Measurements from ENCODE around the gene GABRP. TPM values are rescaled to one million over a fixed set of nuclear protein-coding genes. Genes with fewer than 3 reads are reported as not detected.

Gene GABRP
- polyA plus RNA-seq, 2 of the 4 experiments (the other 2 are of a cell fraction) = not detected

DNA sequence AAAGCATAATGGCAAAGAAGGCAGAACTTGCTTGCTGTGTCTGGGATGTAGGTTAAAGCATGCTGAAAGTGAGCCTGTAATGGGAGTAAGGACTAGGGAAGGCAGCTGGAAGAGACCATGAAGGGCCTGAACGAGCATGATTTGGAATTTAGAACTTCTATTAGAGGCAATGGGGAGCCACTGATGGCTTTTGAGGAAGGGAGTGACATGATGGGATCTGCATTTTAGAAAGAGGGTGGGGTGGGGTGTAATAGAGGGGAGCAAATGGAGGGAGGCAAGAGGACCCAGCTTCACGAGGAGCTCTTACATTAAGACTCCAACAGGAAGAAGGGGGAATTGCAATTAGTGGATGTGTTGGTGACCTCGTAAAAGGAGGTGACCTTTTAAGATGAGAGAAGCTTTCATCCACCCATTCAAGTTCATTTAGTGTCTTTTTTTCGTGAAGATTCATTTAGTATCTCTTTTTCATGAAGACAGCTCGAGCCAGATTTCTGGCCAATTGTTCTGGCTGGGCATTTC lies 13.6 kb upstream of the GABRP start:
- 37% methylated on average over 5 of the region's 5 CpGs for WGBS (ENCODE audit: missing lambda C conversion rate)
- DNase-seq (ENCODE audit: low read depth in 1 of 2, low spot score in 1 of 2) (no peak), ATAC-seq (0 out of 6 replicates have a peak, but pooled peaks of 1 of the 2 experiments have one; percentile 42), FAIRE-seq (no peak)
- TF ChIP-seq CHD2 (IDR thresholded peaks at IDR 0.05; ENCODE audit: low read length, partially characterized antibody) (no peak), RNF2 (IDR thresholded peaks at IDR 0.05; ENCODE audit: borderline replicate concordance, low read depth) (no peak), SREBF2 (IDR thresholded peaks at IDR 0.05) (no peak)
- no peaks in the 10 kb centered on the region for H3K9me3 ChIP-seq
- H3K4me3 ChIP-seq = no peak overlapping the region
- no peak overlapping the region for H3K27ac ChIP-seq
- CTCF ChIA-PET = interaction anchor here (0.9 to 2.6 kb wide), 6 partner anchors 21 to 138 kb away, joined by 3 to 23 read pairs (median 6); no protein-coding TSS in a partner anchor
- H3K4me2 ChIP-seq = no peak overlapping the region
- H3K4me1 ChIP-seq = no peaks in the 10 kb centered on the region
- POLR2A ChIA-PET = no interaction called here

DNA sequence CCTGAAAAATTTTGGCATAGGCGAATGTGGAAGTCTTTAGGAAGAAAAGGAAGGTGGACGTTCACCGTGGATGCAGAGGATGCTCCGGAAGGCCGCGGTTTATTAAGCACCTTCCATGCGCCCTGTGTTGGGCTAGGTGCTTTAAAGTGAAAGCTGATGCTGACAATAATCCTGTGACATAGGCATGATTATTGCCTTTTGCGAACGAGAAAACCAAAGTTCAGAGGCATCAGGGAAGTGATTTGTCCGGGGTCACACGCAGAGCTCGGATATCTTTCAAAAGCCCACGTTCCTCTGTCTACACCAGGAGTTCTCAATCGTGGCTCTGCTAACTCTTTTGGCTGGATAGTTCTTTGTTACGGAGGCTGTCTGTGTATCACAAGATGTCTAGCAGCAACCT lies 12.0 kb upstream of the GABRP start:
- FAIRE-seq (no peak), ATAC-seq (no peak), DNase-seq (ENCODE audit: low read depth in 1 of 2, low spot score in 1 of 2) (no peak)
- ChIA-PET POLR2A (no interaction called here), CTCF (interaction anchor here (0.9 to 2.6 kb wide), 4 partner anchors 10 to 29 kb away, joined by 3 to 8 read pairs (median 3); no protein-coding TSS in a partner anchor)
- Histone ChIP-seq H3K4me3 (no peak overlapping the region), H3K4me2 (no peak overlapping the region), H3K27ac (no peak overlapping the region), H3K4me1 (no peaks in the 10 kb centered on the region), H3K9me3 (no peaks in the 10 kb centered on the region)
- 72% methylated on average over 15 of the region's 15 CpGs for WGBS (ENCODE audit: missing lambda C conversion rate)
- TF ChIP-seq MAZ (IDR thresholded peaks at IDR 0.05; ENCODE audit: borderline replicate concordance, low read depth, low read length) (no peak), JUN (IDR thresholded peaks at IDR 0.05) (no peak), ZFP36 (IDR thresholded peaks at IDR 0.05; ENCODE audit: borderline replicate concordance, partially characterized antibody) (no peak), MYC (IDR thresholded peaks at IDR 0.05; ENCODE audit: borderline replicate concordance, low read length) (no peak), KDM5A (IDR thresholded peaks at IDR 0.05) (no peak), CEBPB (IDR thresholded peaks at IDR 0.05) (no peak), HOXB13 (CRISPR knock-in tag; IDR thresholded peaks at IDR 0.05; ENCODE audit: low read depth) (no peak), RAD21 (conservative IDR thresholded peaks at IDR 0.05 in 1 of 2, IDR thresholded peaks at IDR 0.05 in 1 of 2) (no peak), CBX8 (IDR thresholded peaks at IDR 0.05) (no peak), HEYL (CRISPR knock-in tag; IDR thresholded peaks at IDR 0.05) (no peak), HOXB5 (CRISPR knock-in tag; IDR thresholded peaks at IDR 0.05) (no peak), FOSB (CRISPR knock-in tag; IDR thresholded peaks at IDR 0.05) (no peak), FOSL2 (IDR thresholded peaks at IDR 0.05) (no peak), FOSL2 (CRISPR knock-in tag; IDR thresholded peaks at IDR 0.05) (no peak), TFCP2L1 (CRISPR knock-in tag; IDR thresholded peaks at IDR 0.05) (no peak), CBX2 (IDR thresholded peaks at IDR 0.05; ENCODE audit: borderline replicate concordance, low read depth) (no peak), PHF8 (IDR thresholded peaks at IDR 0.05; ENCODE audit: borderline replicate concordance, low read depth) (no peak), NFE2L2 (conservative IDR thresholded peaks at IDR 0.05; ENCODE audit: low read length) (no peak)
- TF ChIP-seq, protein P1, sequence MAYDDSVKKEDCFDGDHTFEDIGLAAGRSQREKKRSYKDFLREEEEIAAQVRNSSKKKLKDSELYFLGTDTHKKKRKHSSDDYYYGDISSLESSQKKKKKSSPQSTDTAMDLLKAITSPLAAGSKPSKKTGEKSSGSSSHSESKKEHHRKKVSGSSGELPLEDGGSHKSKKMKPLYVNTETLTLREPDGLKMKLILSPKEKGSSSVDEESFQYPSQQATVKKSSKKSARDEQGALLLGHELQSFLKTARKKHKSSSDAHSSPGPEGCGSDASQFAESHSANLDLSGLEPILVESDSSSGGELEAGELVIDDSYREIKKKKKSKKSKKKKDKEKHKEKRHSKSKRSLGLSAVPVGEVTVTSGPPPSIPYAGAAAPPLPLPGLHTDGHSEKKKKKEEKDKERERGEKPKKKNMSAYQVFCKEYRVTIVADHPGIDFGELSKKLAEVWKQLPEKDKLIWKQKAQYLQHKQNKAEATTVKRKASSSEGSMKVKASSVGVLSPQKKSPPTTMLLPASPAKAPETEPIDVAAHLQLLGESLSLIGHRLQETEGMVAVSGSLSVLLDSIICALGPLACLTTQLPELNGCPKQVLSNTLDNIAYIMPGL (CRISPR knock-in tag; IDR thresholded peaks at IDR 0.05; ENCODE audit: borderline replicate concordance) = no peak
- TF ChIP-seq, protein P2, sequence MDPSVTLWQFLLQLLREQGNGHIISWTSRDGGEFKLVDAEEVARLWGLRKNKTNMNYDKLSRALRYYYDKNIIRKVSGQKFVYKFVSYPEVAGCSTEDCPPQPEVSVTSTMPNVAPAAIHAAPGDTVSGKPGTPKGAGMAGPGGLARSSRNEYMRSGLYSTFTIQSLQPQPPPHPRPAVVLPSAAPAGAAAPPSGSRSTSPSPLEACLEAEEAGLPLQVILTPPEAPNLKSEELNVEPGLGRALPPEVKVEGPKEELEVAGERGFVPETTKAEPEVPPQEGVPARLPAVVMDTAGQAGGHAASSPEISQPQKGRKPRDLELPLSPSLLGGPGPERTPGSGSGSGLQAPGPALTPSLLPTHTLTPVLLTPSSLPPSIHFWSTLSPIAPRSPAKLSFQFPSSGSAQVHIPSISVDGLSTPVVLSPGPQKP (IDR thresholded peaks at IDR 0.05; ENCODE audit: low read depth, low read length) = no peak
